ENCODE measurements around the gene TNFRSF1B.

The TNFRSF1B gene

GRCh38 chr1:12126781-12127180, 40.0 kb upstream of the TNFRSF1B start:
- DNase-seq (ENCODE audit: low read depth): no peak
- TF ChIP-seq CTCF (IDR thresholded peaks at IDR 0.05; ENCODE audit: low read depth, low read length, missing control alignments): no peak
- in situ Hi-C loops (cut with HindIII; ENCODE audit: low sequenced_read_pairs): loop anchor here (5.0 kb wide), 1 partner anchor 71 kb away; no protein-coding TSS in a partner anchor
- no peak overlapping the region for H3K4me3 ChIP-seq (ENCODE audit: low read depth, low read length)

- no peak for DNase-seq (ENCODE audit: low read depth)
- TF ChIP-seq CTCF (IDR thresholded peaks at IDR 0.05; ENCODE audit: low read depth, low read length, missing control alignments): no peak
- no peak overlapping the region for H3K4me3 ChIP-seq (ENCODE audit: low read depth, low read length)
- in situ Hi-C loops (cut with HindIII; ENCODE audit: low sequenced_read_pairs): loop anchor here (5.0 kb wide), 1 partner anchor 70 kb away; no protein-coding TSS in a partner anchor
Measured at GRCh38 chr1:12127206-12127810, 39.5 kb upstream of the TNFRSF1B start.

- TF ChIP-seq CTCF (IDR thresholded peaks at IDR 0.05; ENCODE audit: low read depth, low read length, missing control alignments): no peak
- DNase-seq (ENCODE audit: low read depth): no peak
- no peak overlapping the region for H3K4me3 ChIP-seq (ENCODE audit: low read depth, low read length)
- in situ Hi-C loops (cut with HindIII; ENCODE audit: low sequenced_read_pairs): loop anchor here (5.0 kb wide), 1 partner anchor 69 kb away; no protein-coding TSS in a partner anchor
Measured at GRCh38 chr1:12128120-12128519, 38.7 kb upstream of the TNFRSF1B start.

GRCh38 chr1:12129624-12130023, 37.2 kb upstream of the TNFRSF1B start:
- no peak for TF ChIP-seq CTCF (IDR thresholded peaks at IDR 0.05; ENCODE audit: low read depth, low read length, missing control alignments)
- in situ Hi-C loops (cut with HindIII; ENCODE audit: low sequenced_read_pairs): loop anchor here (5.0 kb wide), 1 partner anchor 68 kb away; no protein-coding TSS in a partner anchor
- H3K4me3 ChIP-seq (ENCODE audit: low read depth, low read length): no peak overlapping the region
- no peak for DNase-seq (ENCODE audit: low read depth)

- in situ Hi-C loops (cut with HindIII; ENCODE audit: low sequenced_read_pairs): no loop called here
- DNase-seq (ENCODE audit: low read depth): no peak
- TF ChIP-seq CTCF (IDR thresholded peaks at IDR 0.05; ENCODE audit: low read depth, low read length, missing control alignments): no peak
- no peak overlapping the region for H3K4me3 ChIP-seq (ENCODE audit: low read depth, low read length)
Measured at GRCh38 chr1:12130466-12131130, 36.2 kb upstream of the TNFRSF1B start.

GRCh38 chr1:12132078-12132477, 34.7 kb upstream of the TNFRSF1B start:
- no peak for DNase-seq (ENCODE audit: low read depth)
- H3K4me3 ChIP-seq (ENCODE audit: low read depth, low read length): no peak overlapping the region
- in situ Hi-C loops (cut with HindIII; ENCODE audit: low sequenced_read_pairs): no loop called here
- no peak for TF ChIP-seq CTCF (IDR thresholded peaks at IDR 0.05; ENCODE audit: low read depth, low read length, missing control alignments)

Measured in astrocyte of the cerebellum (primary cell).